Measurements from ENCODE around the gene ZMYND19. TPM values are rescaled to one million over a fixed set of nuclear protein-coding genes. Genes with fewer than 3 reads are reported as not detected.
"Not testable (repeated sequence)": the region's sequence is repeated elsewhere in the genome, so short reads cannot be mapped to it uniquely, and the experiment has no call there.

The ZMYND19 gene
- total RNA-seq, 2 donors from 2014 or later = 32.9 to 63.5 TPM

DNA sequence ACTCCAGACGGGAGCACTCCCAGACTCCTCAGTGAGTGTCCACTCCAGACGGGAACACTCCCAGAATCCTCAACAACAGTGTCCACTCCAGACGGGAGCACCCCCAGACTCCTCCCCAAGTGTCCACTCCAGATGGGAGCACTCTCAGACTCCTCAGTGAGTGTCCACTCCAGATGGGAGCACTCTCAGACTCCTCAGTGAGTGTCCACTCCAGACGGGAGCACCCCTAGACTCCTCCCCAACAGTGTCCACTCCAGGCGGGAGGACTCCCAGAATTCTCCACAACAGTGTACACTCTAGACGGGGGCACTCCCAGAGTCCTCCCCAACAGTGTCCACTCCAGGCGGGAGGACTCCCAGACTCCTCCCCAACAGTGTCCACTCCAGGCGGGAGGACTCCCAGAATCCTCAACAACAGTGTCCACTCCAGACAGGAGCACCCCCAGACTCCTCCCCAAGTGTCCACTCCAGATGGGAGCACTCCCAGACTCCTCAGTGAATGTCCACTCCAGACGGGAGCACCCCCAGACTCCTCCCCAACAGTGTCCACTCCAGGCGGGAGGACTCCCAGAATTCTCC, 57.3 kb downstream of the ZMYND19 start:
- not testable (repeated sequence) for H3K27ac Mint-ChIP-seq; H3K9me3 Mint-ChIP-seq; ATAC-seq; H3K36me3 Mint-ChIP-seq; DNase-seq (ENCODE audit: low spot score in 2 of 2)

Other genes starting within 250 kb of the ZMYND19 start
- gene EXD3, start 167.3 kb downstream of the ZMYND19 start, total RNA-seq = 10 to 100 TPM in 1 of 2 donors, 1 to 10 TPM in 1; 7.9 to 14.8 TPM
- gene NOXA1, start 167.1 kb downstream of the ZMYND19 start, total RNA-seq = 1 to 10 TPM in 1 of 2 donors, not detected in 1; 1.5 TPM
- gene ENTPD8, start 149.2 kb downstream of the ZMYND19 start, total RNA-seq = not detected
- gene NSMF, start 131.2 kb downstream of the ZMYND19 start, total RNA-seq = 10 to 100 TPM; 12.0 to 61.3 TPM
- 1 to 10 TPM; 3.7 to 4.4 TPM for gene PNPLA7, start 40.1 kb downstream of the ZMYND19 start, total RNA-seq
- gene MRPL41, start 38.6 kb downstream of the ZMYND19 start, total RNA-seq = 10 to 100 TPM; 21.2 to 31.6 TPM
- gene DPH7, start 11.6 kb downstream of the ZMYND19 start, total RNA-seq = 10 to 100 TPM; 30.1 to 64.7 TPM
- 10 to 100 TPM; 34.4 to 40.9 TPM for gene ARRDC1, start 15.2 kb upstream of the ZMYND19 start, total RNA-seq
- gene EHMT1, start 28.5 kb upstream of the ZMYND19 start, total RNA-seq = 10 to 100 TPM; 80.4 to 85.0 TPM